ENCODE results near the gene PTPN3.

Gene PTPN3

GRCh38 chr9:109403766-109404320 lies 94.3 kb downstream of the PTPN3 start:
- Mint-ChIP-seq H3K27ac (no peak overlapping the region), H3K4me1 (ENCODE audit: low read depth) (peaks cover 18% of the 10 kb centered on the region), H3K36me3 (ENCODE audit: low read depth) (no peaks in the 10 kb centered on the region), H3K9me3 (no peaks in the 10 kb centered on the region), H3K27me3 (ENCODE audit: low read depth) (no peaks in the 10 kb centered on the region), H3K4me3 (no peak overlapping the region)

GRCh38 chr9:109403116-109403515 lies 95.0 kb downstream of the PTPN3 start:
- peaks cover 18% of the 10 kb centered on the region for H3K4me1 Mint-ChIP-seq (ENCODE audit: low read depth)
- H3K9me3 Mint-ChIP-seq = no peaks in the 10 kb centered on the region
- no peaks in the 10 kb centered on the region for H3K27me3 Mint-ChIP-seq (ENCODE audit: low read depth)
- no peak overlapping the region for H3K27ac Mint-ChIP-seq
- H3K36me3 Mint-ChIP-seq (ENCODE audit: low read depth) = no peaks in the 10 kb centered on the region
- no peak overlapping the region for H3K4me3 Mint-ChIP-seq

GRCh38 chr9:109401990-109402318 lies 96.2 kb downstream of the PTPN3 start:
- Mint-ChIP-seq H3K36me3 (ENCODE audit: low read depth) (no peaks in the 10 kb centered on the region), H3K4me3 (peak overlapping the region; percentile 6), H3K27me3 (ENCODE audit: low read depth) (no peaks in the 10 kb centered on the region), H3K27ac (peak overlapping the region; percentile 58), H3K4me1 (ENCODE audit: low read depth) (peaks cover 17% of the 10 kb centered on the region), H3K9me3 (no peaks in the 10 kb centered on the region)

- H3K9me3 Mint-ChIP-seq = no peaks in the 10 kb centered on the region
- H3K36me3 Mint-ChIP-seq (ENCODE audit: low read depth) = no peaks in the 10 kb centered on the region
- H3K27me3 Mint-ChIP-seq (ENCODE audit: low read depth) = peaks cover 5% of the 10 kb centered on the region
- H3K4me1 Mint-ChIP-seq (ENCODE audit: low read depth) = peaks cover 15% of the 10 kb centered on the region
- peak overlapping the region; percentile 58 for H3K27ac Mint-ChIP-seq
- H3K4me3 Mint-ChIP-seq = peak overlapping the region; percentile 6
These were observed 96.7 kb downstream of the PTPN3 start for GRCh38 chr9:109401169-109401989.

GRCh38 chr9:109399258-109399767 lies 98.8 kb downstream of the PTPN3 start:
- no peak overlapping the region for H3K4me3 Mint-ChIP-seq

GRCh38 chr9:109391176-109391575 lies 106.9 kb downstream of the PTPN3 start:
- no peak overlapping the region for H3K4me3 Mint-ChIP-seq
- no peak overlapping the region for H3K27ac Mint-ChIP-seq
- H3K36me3 Mint-ChIP-seq (ENCODE audit: low read depth) = no peaks in the 10 kb centered on the region
- H3K4me1 Mint-ChIP-seq (ENCODE audit: low read depth) = no peaks in the 10 kb centered on the region
- H3K27me3 Mint-ChIP-seq (ENCODE audit: low read depth) = peaks cover 39% of the 10 kb centered on the region
- no peaks in the 10 kb centered on the region for H3K9me3 Mint-ChIP-seq

More at GRCh38 chr9:109399258-109399767, 98.8 kb downstream of the PTPN3 start:
- H3K4me1 Mint-ChIP-seq (ENCODE audit: low read depth) = peaks cover 15% of the 10 kb centered on the region
- no peak overlapping the region for H3K27ac Mint-ChIP-seq
- no peaks in the 10 kb centered on the region for H3K36me3 Mint-ChIP-seq (ENCODE audit: low read depth)
- peaks cover 14% of the 10 kb centered on the region for H3K27me3 Mint-ChIP-seq (ENCODE audit: low read depth)
- H3K9me3 Mint-ChIP-seq = no peaks in the 10 kb centered on the region

- no peak overlapping the region for H3K27ac Mint-ChIP-seq
- H3K27me3 Mint-ChIP-seq (ENCODE audit: low read depth) = peaks cover 32% of the 10 kb centered on the region
- no peaks in the 10 kb centered on the region for H3K36me3 Mint-ChIP-seq (ENCODE audit: low read depth)
- no peak overlapping the region for H3K4me3 Mint-ChIP-seq
- H3K4me1 Mint-ChIP-seq (ENCODE audit: low read depth) = no peaks in the 10 kb centered on the region
- H3K9me3 Mint-ChIP-seq = no peaks in the 10 kb centered on the region
These were observed 110.3 kb downstream of the PTPN3 start for GRCh38 chr9:109387856-109388255.

- Mint-ChIP-seq H3K4me1 (ENCODE audit: low read depth) (peaks cover 4% of the 10 kb centered on the region), H3K4me3 (no peak overlapping the region), H3K27me3 (ENCODE audit: low read depth) (peaks cover 32% of the 10 kb centered on the region), H3K9me3 (no peaks in the 10 kb centered on the region), H3K27ac (no peak overlapping the region), H3K36me3 (ENCODE audit: low read depth) (no peaks in the 10 kb centered on the region)
These were observed 110.9 kb downstream of the PTPN3 start for GRCh38 chr9:109387206-109387605.

GRCh38 chr9:109385499-109385898 lies 112.6 kb downstream of the PTPN3 start:
- H3K27ac Mint-ChIP-seq = no peak overlapping the region
- H3K4me3 Mint-ChIP-seq = no peak overlapping the region
- peaks cover 6% of the 10 kb centered on the region for H3K4me1 Mint-ChIP-seq (ENCODE audit: low read depth)
- H3K9me3 Mint-ChIP-seq = no peaks in the 10 kb centered on the region
- H3K27me3 Mint-ChIP-seq (ENCODE audit: low read depth) = peaks cover 26% of the 10 kb centered on the region
- no peaks in the 10 kb centered on the region for H3K36me3 Mint-ChIP-seq (ENCODE audit: low read depth)

- Mint-ChIP-seq H3K27ac (no peak overlapping the region), H3K27me3 (ENCODE audit: low read depth) (peaks cover 19% of the 10 kb centered on the region), H3K9me3 (no peaks in the 10 kb centered on the region), H3K4me3 (no peak overlapping the region), H3K4me1 (ENCODE audit: low read depth) (peaks cover 6% of the 10 kb centered on the region), H3K36me3 (ENCODE audit: low read depth) (no peaks in the 10 kb centered on the region)
These were observed 114.2 kb downstream of the PTPN3 start for GRCh38 chr9:109383947-109384346.

- Mint-ChIP-seq H3K4me3 (no peak overlapping the region), H3K4me1 (ENCODE audit: low read depth) (peaks cover 6% of the 10 kb centered on the region), H3K36me3 (ENCODE audit: low read depth) (no peaks in the 10 kb centered on the region), H3K27ac (no peak overlapping the region), H3K9me3 (no peaks in the 10 kb centered on the region), H3K27me3 (ENCODE audit: low read depth) (peaks cover 19% of the 10 kb centered on the region)
These were observed 114.8 kb downstream of the PTPN3 start for GRCh38 chr9:109383356-109383755.

- H3K27ac Mint-ChIP-seq = no peak overlapping the region
- H3K4me1 Mint-ChIP-seq (ENCODE audit: low read depth) = peaks cover 6% of the 10 kb centered on the region
- no peaks in the 10 kb centered on the region for H3K36me3 Mint-ChIP-seq (ENCODE audit: low read depth)
- H3K4me3 Mint-ChIP-seq = no peak overlapping the region
- peaks cover 11% of the 10 kb centered on the region for H3K27me3 Mint-ChIP-seq (ENCODE audit: low read depth)
- no peaks in the 10 kb centered on the region for H3K9me3 Mint-ChIP-seq
These were observed 115.5 kb downstream of the PTPN3 start for GRCh38 chr9:109382585-109382984.

GRCh38 chr9:109382182-109382581 lies 115.9 kb downstream of the PTPN3 start:
- no peaks in the 10 kb centered on the region for H3K9me3 Mint-ChIP-seq
- H3K27me3 Mint-ChIP-seq (ENCODE audit: low read depth) = peaks cover 10% of the 10 kb centered on the region
- no peak overlapping the region for H3K27ac Mint-ChIP-seq
- H3K4me3 Mint-ChIP-seq = no peak overlapping the region
- no peaks in the 10 kb centered on the region for H3K36me3 Mint-ChIP-seq (ENCODE audit: low read depth)
- peaks cover 6% of the 10 kb centered on the region for H3K4me1 Mint-ChIP-seq (ENCODE audit: low read depth)

GRCh38 chr9:109381011-109381729 lies 116.9 kb downstream of the PTPN3 start:
- Mint-ChIP-seq H3K4me1 (ENCODE audit: low read depth) (peaks cover 6% of the 10 kb centered on the region), H3K4me3 (no peak overlapping the region), H3K27ac (no peak overlapping the region), H3K27me3 (ENCODE audit: low read depth) (peaks cover 6% of the 10 kb centered on the region), H3K36me3 (ENCODE audit: low read depth) (no peaks in the 10 kb centered on the region), H3K9me3 (no peaks in the 10 kb centered on the region)

GRCh38 chr9:109379513-109379912 lies 118.6 kb downstream of the PTPN3 start:
- Mint-ChIP-seq H3K27me3 (ENCODE audit: low read depth) (no peaks in the 10 kb centered on the region), H3K4me1 (ENCODE audit: low read depth) (peaks cover 6% of the 10 kb centered on the region), H3K9me3 (no peaks in the 10 kb centered on the region), H3K4me3 (no peak overlapping the region), H3K27ac (no peak overlapping the region), H3K36me3 (ENCODE audit: low read depth) (no peaks in the 10 kb centered on the region)

All from T-helper 1 cell treated with Interleukin-12 subunit alpha and Interleukin-12 subunit beta and Interleukin-4 antibody, amounts not matched to agents 30 μg/mL and 1 μg/mL, for 36 hours (primary cell).